GM12873 (cell line): ENCODE data around the gene OVOL3.

Experiments
- TF ChIP-seq, protein P1 (sequence below): IDR thresholded peaks from 2 replicates; pipeline ENCODE4 v1.5.1; 2012; ENCODE audit warnings: low read depth, mild to moderate bottlenecking, moderate library complexity, low read length, control low read depth; ENCODE audit not compliant: insufficient read depth; ENCODE audit errors: missing control alignments

OVOL3 gene

DNA sequence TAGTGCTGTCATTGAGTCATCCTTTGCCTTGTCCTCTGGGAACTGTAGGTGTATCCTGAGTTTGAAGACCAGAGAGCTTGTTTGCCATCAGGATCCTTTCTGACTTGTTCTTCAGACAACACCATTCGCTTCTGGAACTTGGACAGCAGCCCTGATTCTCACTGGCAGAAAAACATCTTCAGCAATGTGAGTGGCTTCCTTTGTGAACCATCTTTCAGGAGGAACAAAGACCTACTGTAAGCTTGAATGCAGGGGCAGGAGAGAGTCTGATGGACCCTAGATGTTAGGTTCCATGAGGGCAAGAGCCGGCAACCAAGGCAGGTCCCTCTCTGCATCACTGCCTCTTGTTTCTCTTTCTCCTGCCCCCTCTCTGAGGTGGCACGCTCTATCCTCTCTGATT lies 29.6 kb upstream of the OVOL3 start:
- TF ChIP-seq, protein P1, sequence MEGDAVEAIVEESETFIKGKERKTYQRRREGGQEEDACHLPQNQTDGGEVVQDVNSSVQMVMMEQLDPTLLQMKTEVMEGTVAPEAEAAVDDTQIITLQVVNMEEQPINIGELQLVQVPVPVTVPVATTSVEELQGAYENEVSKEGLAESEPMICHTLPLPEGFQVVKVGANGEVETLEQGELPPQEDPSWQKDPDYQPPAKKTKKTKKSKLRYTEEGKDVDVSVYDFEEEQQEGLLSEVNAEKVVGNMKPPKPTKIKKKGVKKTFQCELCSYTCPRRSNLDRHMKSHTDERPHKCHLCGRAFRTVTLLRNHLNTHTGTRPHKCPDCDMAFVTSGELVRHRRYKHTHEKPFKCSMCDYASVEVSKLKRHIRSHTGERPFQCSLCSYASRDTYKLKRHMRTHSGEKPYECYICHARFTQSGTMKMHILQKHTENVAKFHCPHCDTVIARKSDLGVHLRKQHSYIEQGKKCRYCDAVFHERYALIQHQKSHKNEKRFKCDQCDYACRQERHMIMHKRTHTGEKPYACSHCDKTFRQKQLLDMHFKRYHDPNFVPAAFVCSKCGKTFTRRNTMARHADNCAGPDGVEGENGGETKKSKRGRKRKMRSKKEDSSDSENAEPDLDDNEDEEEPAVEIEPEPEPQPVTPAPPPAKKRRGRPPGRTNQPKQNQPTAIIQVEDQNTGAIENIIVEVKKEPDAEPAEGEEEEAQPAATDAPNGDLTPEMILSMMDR, result no peak

DNA sequence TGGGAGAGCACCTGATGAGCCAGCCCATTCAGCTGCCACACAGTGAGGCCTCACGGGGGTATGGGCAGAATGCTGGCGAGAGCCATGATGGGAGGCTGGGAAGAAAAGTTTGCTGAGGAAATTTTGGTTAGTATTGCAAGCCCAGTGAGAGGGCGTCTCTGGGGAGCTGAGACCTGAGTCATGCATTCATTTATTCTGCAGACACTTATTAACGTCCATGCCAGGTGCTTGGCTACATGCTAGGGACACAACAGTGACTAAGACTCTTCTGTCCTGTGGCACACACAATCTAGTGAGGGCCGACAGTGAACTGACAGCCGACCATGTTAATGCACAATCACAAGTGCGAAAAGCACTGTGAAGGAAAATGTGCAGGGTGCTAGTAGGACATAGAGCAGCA lies 29.0 kb upstream of the OVOL3 start:
- TF ChIP-seq, protein P1, result no peak

DNA sequence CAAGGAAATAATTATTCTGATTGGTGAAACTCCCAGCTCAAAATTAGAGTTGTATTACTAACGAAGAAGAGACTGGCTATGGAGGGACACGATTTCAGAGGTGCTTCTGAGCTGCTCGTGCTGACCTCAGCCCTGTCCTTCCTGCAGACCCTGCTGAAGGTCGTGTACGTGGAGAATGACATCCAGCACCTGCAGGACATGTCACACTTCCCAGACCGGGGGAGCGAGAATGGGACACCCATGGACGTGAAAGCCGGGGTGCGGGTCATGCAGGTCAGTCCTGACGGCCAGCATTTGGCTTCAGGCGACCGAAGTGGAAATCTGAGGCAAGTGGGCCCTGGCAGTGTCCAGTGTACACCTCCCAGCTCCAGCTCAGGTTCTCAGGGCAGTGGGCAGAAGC lies 28.0 kb upstream of the OVOL3 start:
- TF ChIP-seq, protein P1, result no peak

DNA sequence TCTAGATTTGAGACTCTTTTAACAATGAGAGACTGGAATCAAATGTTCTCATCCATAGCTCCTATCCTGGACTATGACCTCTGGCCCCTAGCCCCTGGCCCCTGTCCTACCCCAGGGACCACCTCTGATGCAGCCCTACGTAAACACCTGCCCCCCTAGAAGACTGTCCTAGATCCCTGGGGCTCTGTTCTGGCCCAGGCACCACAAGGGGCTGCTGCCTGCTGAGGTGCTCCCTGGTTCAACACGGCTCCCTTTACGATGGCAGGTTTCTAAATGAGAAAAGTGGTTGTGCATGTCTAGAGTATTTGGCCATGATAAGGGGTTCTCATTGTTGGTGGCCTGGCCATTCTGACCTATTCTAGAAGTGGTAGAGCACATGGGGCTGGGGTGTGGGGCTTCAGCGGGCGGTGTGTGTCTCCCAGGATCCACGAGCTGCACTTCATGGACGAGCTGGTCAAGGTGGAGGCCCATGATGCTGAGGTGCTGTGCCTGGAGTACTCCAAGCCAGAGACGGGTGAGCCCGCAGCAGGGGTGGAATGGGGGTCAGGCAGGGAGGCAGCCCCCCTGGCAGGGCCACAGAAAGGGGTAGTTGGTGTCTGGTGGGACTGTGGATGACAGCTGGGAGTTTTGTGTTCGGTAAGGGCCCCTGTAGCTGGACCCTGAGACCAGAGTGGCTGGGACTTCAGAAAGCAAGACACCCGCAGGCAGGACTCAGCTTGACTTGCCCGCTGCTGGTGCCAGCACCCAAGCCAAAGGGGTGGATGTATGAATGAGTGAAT lies 26.5 kb upstream of the OVOL3 start:
- TF ChIP-seq, protein P1, result no peak

DNA sequence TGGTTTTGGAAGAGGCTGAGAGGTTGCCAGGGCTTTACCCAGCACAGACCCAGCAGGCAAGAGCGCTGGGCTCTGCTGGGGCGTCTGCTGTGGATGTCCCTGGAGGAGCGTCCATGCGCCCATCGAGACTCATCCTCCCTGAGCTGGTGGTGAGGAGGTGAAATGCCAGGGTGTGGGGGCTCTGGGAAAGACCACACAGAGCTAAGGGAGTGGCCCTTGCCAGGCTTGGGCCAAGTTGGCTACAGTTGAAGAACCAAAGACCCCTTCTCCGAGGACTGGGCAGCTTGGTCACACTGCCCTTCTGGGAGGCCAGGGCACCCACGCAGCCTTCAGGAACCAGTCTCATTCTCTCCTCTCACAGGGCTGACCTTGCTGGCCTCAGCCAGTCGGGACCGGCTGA lies 24.6 kb upstream of the OVOL3 start:
- TF ChIP-seq, protein P1, result no peak

DNA sequence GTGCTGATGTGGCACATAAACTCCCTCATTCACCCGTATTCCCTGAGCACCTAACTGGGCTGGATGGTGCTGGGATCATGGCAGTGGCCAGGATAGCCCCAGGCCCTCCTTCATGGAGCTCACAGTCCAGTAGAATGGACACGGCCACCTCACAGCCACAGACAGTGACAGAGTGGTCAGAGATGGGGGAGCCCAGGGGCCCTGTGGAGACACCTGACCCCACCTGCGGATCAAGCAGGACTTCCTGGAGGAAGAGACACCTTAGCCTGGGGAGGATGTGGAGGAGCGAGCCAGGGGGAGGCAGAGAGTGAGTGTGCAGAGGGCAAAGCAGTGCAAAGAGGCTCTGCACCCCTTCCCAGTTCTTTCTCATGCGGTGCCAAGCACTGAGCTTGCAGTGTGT lies 21.1 kb upstream of the OVOL3 start:
- TF ChIP-seq, protein P1, result no peak

DNA sequence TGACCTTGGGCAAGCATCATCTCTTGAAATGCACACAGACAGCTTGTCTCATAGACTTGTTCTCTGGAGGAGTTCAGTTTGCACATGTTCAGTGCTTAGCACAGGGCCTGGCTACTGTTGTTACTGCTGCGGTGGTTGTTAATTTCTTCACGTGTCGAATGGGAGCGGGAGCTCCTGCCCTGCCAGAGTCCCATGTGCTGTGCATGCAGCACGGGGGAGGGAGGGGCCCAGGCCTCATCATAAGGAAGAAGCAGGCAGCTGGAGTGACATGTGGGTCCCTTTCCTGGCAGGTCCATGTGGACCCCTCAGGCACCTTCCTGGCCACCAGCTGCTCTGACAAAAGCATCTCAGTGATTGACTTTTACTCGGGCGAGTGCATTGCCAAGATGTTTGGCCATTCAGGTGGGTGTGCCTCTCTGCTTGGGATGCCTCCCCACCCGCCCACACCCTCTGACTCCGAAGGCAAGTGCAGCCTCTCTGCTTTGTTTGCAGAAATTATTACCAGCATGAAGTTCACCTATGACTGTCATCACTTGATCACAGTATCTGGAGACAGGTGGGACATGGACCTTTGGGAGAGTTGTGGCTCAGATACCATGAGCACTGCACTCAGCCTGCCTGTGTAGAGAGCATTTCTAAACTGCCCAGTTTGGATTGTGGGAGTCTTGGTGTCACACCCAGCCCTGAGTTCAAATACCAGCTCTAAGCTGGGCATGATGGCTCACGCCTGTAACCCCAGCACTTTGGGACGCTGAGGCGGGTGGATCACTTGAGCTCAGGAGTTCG lies 19.8 kb upstream of the OVOL3 start:
- TF ChIP-seq, protein P1, result no peak
